Fibroblast of lung (primary cell): ENCODE measurements around the gene TANC1. TPM values are rescaled to one million over a fixed set of nuclear protein-coding genes. Genes with fewer than 3 reads are reported as not detected.

Source experiments
- DNase-seq, 2 donors: peaks; one replicate each; pipeline versions ENCODE4 v3.0.0 to v3.0.0-alpha.2; 2010; ENCODE audit warnings: low read depth in 2 of 2
- H2AFZ ChIP-seq: 2 replicates; pipeline ENCODE4 v1.5.1; 2012; ENCODE audit warnings: low read length, control low read depth, inconsistent platforms
- H3K27ac ChIP-seq: 2 replicates; pipeline ENCODE4 v1.5.1; 2011; ENCODE audit warnings: low read length, control low read depth; ENCODE audit not compliant: insufficient read depth
- H3K27me3 ChIP-seq: 2 replicates; pipeline ENCODE4 v1.5.1; 2011; ENCODE audit warnings: mild to moderate bottlenecking, low read length; ENCODE audit not compliant: control insufficient read depth, insufficient read depth
- H3K36me3 ChIP-seq: 2 replicates; pipeline ENCODE4 v1.5.1; 2011; ENCODE audit warnings: low read length; ENCODE audit not compliant: control insufficient read depth, insufficient read depth
- H3K4me1 ChIP-seq: 2 replicates; pipeline ENCODE4 v1.5.1; 2011; ENCODE audit warnings: low read length; ENCODE audit not compliant: control insufficient read depth, insufficient read depth; ENCODE audit errors: extremely low read depth
- H3K4me2 ChIP-seq: 2 replicates; pipeline ENCODE4 v1.5.1; 2011; ENCODE audit warnings: low read length, control low read depth; ENCODE audit not compliant: insufficient read depth; ENCODE audit errors: extremely low read depth
- H3K4me3 ChIP-seq, 4 experiments: fragments of 200-600 bp in 1 of 4; sonication (generic) in 1 of 4; replicated peaks in 1 of 4; 2 replicates each; pipeline ENCODE4 v1.5.1; 2011 to 2016; ENCODE audit warnings: low read length in 4 of 4, low read depth in 3 of 4, mild to moderate bottlenecking in 3 of 4, control low read depth in 2 of 4, inconsistent platforms in 1 of 4, mixed read lengths in 1 of 4; ENCODE audit not compliant: insufficient read depth in 1 of 4; ENCODE audit errors: control extremely low read depth in 1 of 4
- H3K79me2 ChIP-seq: 2 replicates; pipeline ENCODE4 v1.5.1; 2012; ENCODE audit warnings: mild to moderate bottlenecking, low read length, inconsistent platforms; ENCODE audit not compliant: control insufficient read depth, insufficient read depth
- H3K9ac ChIP-seq: 2 replicates; pipeline ENCODE4 v1.5.1; 2011; ENCODE audit warnings: mild to moderate bottlenecking, low read length, control low read depth; ENCODE audit not compliant: insufficient read depth
- H3K9me3 ChIP-seq: 2 replicates; pipeline ENCODE4 v1.5.1; 2012; ENCODE audit warnings: low read depth, low read length; ENCODE audit not compliant: control insufficient read depth, insufficient read depth
- H4K20me1 ChIP-seq: 2 replicates; pipeline ENCODE4 v1.5.1; 2011; ENCODE audit warnings: low read length; ENCODE audit not compliant: control insufficient read depth, insufficient read depth; ENCODE audit errors: extremely low read depth
- CTCF ChIP-seq, 2 donors: IDR thresholded peaks in 1 of 2; conservative IDR thresholded peaks in 1 of 2; 1 replicate in 1 of 2; 2 replicates in 1 of 2; pipeline ENCODE4 v1.5.1; 2011 to 2012; ENCODE audit warnings: low read length in 2 of 2, control low read depth in 1 of 2, inconsistent platforms in 1 of 2, low read depth in 1 of 2, mild to moderate bottlenecking in 1 of 2
- EZH2 ChIP-seq: IDR thresholded peaks from 2 replicates; pipeline ENCODE4 v1.5.1; 2012; ENCODE audit warnings: low read length, control low read depth, mild to moderate bottlenecking; ENCODE audit errors: missing control alignments
- polyA plus RNA-seq, 2 donors: library from polyadenylated mRNA; depleted of rRNA in 1 of 2; stranded (reverse) in 1 of 2; unstranded in 1 of 2; fragments of >200 nt; gene quantifications; 2 replicates each; pipeline ENCODE4 v1.2.1, GENCODE V29; 2011 to 2012; ENCODE audit warnings: missing spikeins in 1 of 2
- total RNA-seq: library from RNA; depleted of rRNA; stranded (reverse); fragments of >200 nt; gene quantifications from 2 replicates; pipeline ENCODE4 v1.2.1, GENCODE V29; 2014

The TANC1 gene
- total and polyA plus RNA-seq, 2 donors (not counting 1 experiment from before 2014, with no cell fraction given), result 32.7 to 41.9 TPM

- Histone ChIP-seq H3K9ac (no peak overlapping the region), H3K9me3 (no peaks in the 10 kb centered on the region), H2AFZ (no peak overlapping the region), H3K27ac (no peak overlapping the region), H3K27me3 (no peaks in the 10 kb centered on the region), H3K36me3 (no peaks in the 10 kb centered on the region), H3K4me2 (no peak overlapping the region), H3K79me2 (no peaks in the 10 kb centered on the region), H3K4me1 (peaks cover 11% of the 10 kb centered on the region), H3K4me3 (no peak overlapping the region), H4K20me1 (no peaks in the 10 kb centered on the region)
- no peak for DNase-seq
- no peak for TF ChIP-seq CTCF (conservative IDR thresholded peaks at IDR 0.05 in 1 of 2, IDR thresholded peaks at IDR 0.05 in 1 of 2; ENCODE audit: low read depth in 1 of 2, low read length in 2 of 2)
- no peak for TF ChIP-seq EZH2
Measured at GRCh38 chr2:159117658-159118057, 149.2 kb downstream of the TANC1 start.

GRCh38 chr2:159118115-159118858 is 149.8 kb downstream of the TANC1 start:
- DNase-seq, result peak; percentile 74 to 90
- Histone ChIP-seq H3K79me2 (peaks cover 2% of the 10 kb centered on the region), H4K20me1 (no peaks in the 10 kb centered on the region), H2AFZ (no peak overlapping the region), H3K27ac (peak overlapping the region; percentile 31), H3K4me2 (no peak overlapping the region), H3K9ac (no peak overlapping the region), H3K9me3 (no peaks in the 10 kb centered on the region), H3K36me3 (no peaks in the 10 kb centered on the region), H3K4me3 (no peak overlapping the region), H3K4me1 (peaks cover 11% of the 10 kb centered on the region), H3K27me3 (no peaks in the 10 kb centered on the region)
- TF ChIP-seq CTCF (conservative IDR thresholded peaks at IDR 0.05 in 1 of 2, IDR thresholded peaks at IDR 0.05 in 1 of 2; ENCODE audit: low read depth in 1 of 2, low read length in 2 of 2) (peak; percentile 94 to 95), EZH2 (no peak)

DNA sequence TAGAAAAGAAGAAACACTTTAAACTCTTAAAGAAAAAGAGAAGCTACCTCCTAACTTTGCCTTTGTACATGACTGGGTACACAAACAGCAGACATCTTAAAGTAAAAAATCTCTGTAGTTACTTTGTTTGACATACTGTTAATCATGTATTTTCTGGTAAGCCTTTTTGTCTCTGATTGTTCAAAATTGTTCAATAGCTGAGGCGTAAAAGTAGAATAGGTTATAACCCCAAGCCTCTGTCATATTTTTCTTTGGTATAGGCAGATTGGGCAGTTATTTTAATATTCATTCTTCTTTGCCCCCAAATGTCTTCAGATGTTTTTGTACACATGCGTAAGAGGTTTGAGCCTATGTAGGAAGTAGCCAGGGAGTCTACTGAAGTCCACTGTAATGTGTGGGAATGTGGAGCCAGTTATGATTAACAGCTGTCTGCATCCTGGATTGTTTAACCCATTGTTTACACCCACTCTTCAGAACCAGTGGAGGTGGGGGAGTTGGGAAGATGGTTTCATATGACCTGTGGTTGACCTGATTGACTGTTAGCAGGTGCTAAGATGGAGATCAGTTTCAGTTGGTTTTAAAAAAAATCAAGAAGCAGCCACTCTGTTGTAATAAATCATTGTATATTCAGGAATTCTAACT is 150.5 kb downstream of the TANC1 start:
- DNase-seq, result no peak
- peaks cover 2% of the 10 kb centered on the region for H3K79me2 ChIP-seq
- no peak overlapping the region for H3K4me2 ChIP-seq
- no peak overlapping the region for H2AFZ ChIP-seq
- no peaks in the 10 kb centered on the region for H3K9me3 ChIP-seq
- no peaks in the 10 kb centered on the region for H3K36me3 ChIP-seq
- no peak for TF ChIP-seq CTCF (conservative IDR thresholded peaks at IDR 0.05 in 1 of 2, IDR thresholded peaks at IDR 0.05 in 1 of 2; ENCODE audit: low read depth in 1 of 2, low read length in 2 of 2)
- no peak for TF ChIP-seq EZH2
- no peaks in the 10 kb centered on the region for H4K20me1 ChIP-seq
- peaks cover 11% of the 10 kb centered on the region for H3K4me1 ChIP-seq
- no peak overlapping the region for H3K27ac ChIP-seq
- no peak overlapping the region for H3K4me3 ChIP-seq
- H3K9ac ChIP-seq, result no peak overlapping the region
- no peaks in the 10 kb centered on the region for H3K27me3 ChIP-seq
